GM12878 (cell line): ENCODE measurements around the gene FRS3. TPM values are rescaled to one million over a fixed set of nuclear protein-coding genes. Genes with fewer than 3 reads are reported as not detected.
A peak's percentile ranks its signal among the peaks of the same experiment; 100 is the strongest.

Experiments
- BCL11A ChIP-seq: IDR thresholded peaks from 2 replicates; pipeline ENCODE4 v1.6.1; 2011; ENCODE audit warnings: low read depth, low read length
- CBX5 ChIP-seq: sonication (generic); IDR thresholded peaks from 2 replicates; pipeline ENCODE4 v1.6.1; 2016; ENCODE audit warnings: low read depth, moderate library complexity, mild to moderate bottlenecking, inconsistent platforms
- EZH2 ChIP-seq: IDR thresholded peaks from 2 replicates; pipeline ENCODE4 v1.6.1; 2012; ENCODE audit warnings: low read depth, mild to moderate bottlenecking, control low read depth, inconsistent platforms, low read length, borderline replicate concordance; ENCODE audit not compliant: control insufficient read depth
- FOXM1 ChIP-seq: IDR thresholded peaks from 2 replicates; pipeline ENCODE4 v1.6.1; 2012; ENCODE audit warnings: low read depth, mild to moderate bottlenecking, inconsistent platforms, low read length, moderate library complexity
- IKZF2 ChIP-seq, 2 experiments: fragments of 450-650 bp; IDR thresholded peaks; 2 replicates each; pipeline ENCODE4 v1.6.1; 2017; ENCODE audit warnings: mild to moderate bottlenecking in 2 of 2, moderate library complexity in 2 of 2
- MYC ChIP-seq: IDR thresholded peaks from 2 replicates; pipeline ENCODE4 v1.6.1; 2011; ENCODE audit warnings: mild to moderate bottlenecking, low read length, moderate library complexity, inconsistent platforms; ENCODE audit not compliant: insufficient read depth, insufficient replicate concordance, insufficient read length, severe bottlenecking
- NFIC ChIP-seq: IDR thresholded peaks from 2 replicates; pipeline ENCODE4 v1.6.1; 2012; ENCODE audit warnings: low read depth, mild to moderate bottlenecking, inconsistent platforms, low read length, moderate library complexity
- NR2C2 ChIP-seq: IDR thresholded peaks from 2 replicates; pipeline ENCODE4 v1.6.1; 2011; ENCODE audit warnings: borderline replicate concordance, low read depth; ENCODE audit not compliant: control insufficient read depth, insufficient read length
- PAX8 ChIP-seq: fragments of 450-650 bp; IDR thresholded peaks from 2 replicates; pipeline ENCODE4 v1.6.1; 2017; ENCODE audit warnings: mild to moderate bottlenecking, moderate library complexity
- RAD21 ChIP-seq: IDR thresholded peaks from 2 replicates; pipeline ENCODE4 v1.6.1; 2011; ENCODE audit warnings: mild to moderate bottlenecking, low read depth, low read length, moderate library complexity; ENCODE audit not compliant: insufficient read depth
- RBBP5 ChIP-seq: fragments of 200-600 bp; sonication (generic); conservative IDR thresholded peaks from 2 replicates; pipeline ENCODE4 v1.6.1; 2016
- RFX5 ChIP-seq: IDR thresholded peaks from 2 replicates; pipeline ENCODE4 v1.6.1; 2011; ENCODE audit warnings: low read depth, low read length, improper control_type of control experiment
- RUNX3 ChIP-seq: IDR thresholded peaks from 2 replicates; pipeline ENCODE4 v1.6.1; 2012; ENCODE audit warnings: low read length, inconsistent platforms
- SMAD1 ChIP-seq: fragments of 450-650 bp; IDR thresholded peaks from 2 replicates; pipeline ENCODE4 v1.6.1; 2018; ENCODE audit warnings: mild to moderate bottlenecking, low read depth; ENCODE audit not compliant: partially characterized antibody
- STAT3 ChIP-seq: IDR thresholded peaks from 2 replicates; pipeline ENCODE4 v1.6.1; 2011; ENCODE audit warnings: low read depth, low read length, improper control_type of control experiment
- TARDBP ChIP-seq: IDR thresholded peaks from 2 replicates; pipeline ENCODE4 v1.6.1; 2016; ENCODE audit warnings: borderline replicate concordance
- TCF3 ChIP-seq: IDR thresholded peaks from 2 replicates; pipeline ENCODE4 v1.6.1; 2012; ENCODE audit warnings: low read depth, mild to moderate bottlenecking, low read length, borderline replicate concordance; ENCODE audit not compliant: insufficient read depth
- polyA plus RNA-seq, 11 experiments: library from polyadenylated mRNA; depleted of rRNA in 4 of 11; unstranded in 6 of 11; stranded (reverse) in 5 of 11; fragments of >200 nt; fragmentation: Nextera tagmentation in 4 of 11; fragmentation: Illumina TruSeq in 1 of 11; extraction: Ambion mirVana in 4 of 11; extraction: Trizol in 1 of 11; gene quantifications; 1 replicate in 1 of 11; 2 replicates in 10 of 11; pipeline versions ENCODE4 v1.2.1 to v1.2.3, GENCODE V29; 2011 to 2016; ENCODE audit warnings: inconsistent platforms in 2 of 11, missing spikeins in 2 of 11, low read depth in 1 of 11
- total RNA-seq, 4 experiments: library from RNA; depleted of rRNA in 3 of 4; stranded (reverse); fragments of >200 nt in 3 of 4; fragmentation: Illumina TruSeq in 1 of 4; extraction: Trizol in 1 of 4; gene quantifications; 2 replicates each; pipeline versions ENCODE4 v1.2.1 to v1.2.3, GENCODE V29; 2013 to 2021
- TF ChIP-seq, protein P1 (sequence below): fragments of 450-650 bp; IDR thresholded peaks from 2 replicates; pipeline ENCODE4 v1.6.1; 2017; ENCODE audit warnings: borderline replicate concordance
- TF ChIP-seq, protein P2 (sequence below): fragments of 450-650 bp; formaldehyde crosslinking; IDR thresholded peaks from 2 replicates; pipeline ENCODE4 v1.4.0; 2022; ENCODE audit warnings: mild to moderate bottlenecking, moderate library complexity
- TF ChIP-seq, protein P3 (sequence below): fragments of 450-650 bp; formaldehyde crosslinking; IDR thresholded peaks from 2 replicates; pipeline ENCODE4 v1.5.0; 2022; ENCODE audit warnings: mild to moderate bottlenecking, missing genetic modification characterization
- TF ChIP-seq, protein P4 (sequence below): IDR thresholded peaks from 2 replicates; pipeline ENCODE4 v1.6.1; 2011; ENCODE audit warnings: borderline replicate concordance, low read depth, mild to moderate bottlenecking, moderate library complexity, mixed read lengths, low read length; ENCODE audit not compliant: insufficient read depth; ENCODE audit errors: extremely low read length

Gene FRS3
- total and polyA plus RNA-seq, 10 of the 15 experiments (the other 5 are each of a cell fraction or from before 2014, with no cell fraction given): 0.05 to 3.4 (median 1.5) TPM

DNA sequence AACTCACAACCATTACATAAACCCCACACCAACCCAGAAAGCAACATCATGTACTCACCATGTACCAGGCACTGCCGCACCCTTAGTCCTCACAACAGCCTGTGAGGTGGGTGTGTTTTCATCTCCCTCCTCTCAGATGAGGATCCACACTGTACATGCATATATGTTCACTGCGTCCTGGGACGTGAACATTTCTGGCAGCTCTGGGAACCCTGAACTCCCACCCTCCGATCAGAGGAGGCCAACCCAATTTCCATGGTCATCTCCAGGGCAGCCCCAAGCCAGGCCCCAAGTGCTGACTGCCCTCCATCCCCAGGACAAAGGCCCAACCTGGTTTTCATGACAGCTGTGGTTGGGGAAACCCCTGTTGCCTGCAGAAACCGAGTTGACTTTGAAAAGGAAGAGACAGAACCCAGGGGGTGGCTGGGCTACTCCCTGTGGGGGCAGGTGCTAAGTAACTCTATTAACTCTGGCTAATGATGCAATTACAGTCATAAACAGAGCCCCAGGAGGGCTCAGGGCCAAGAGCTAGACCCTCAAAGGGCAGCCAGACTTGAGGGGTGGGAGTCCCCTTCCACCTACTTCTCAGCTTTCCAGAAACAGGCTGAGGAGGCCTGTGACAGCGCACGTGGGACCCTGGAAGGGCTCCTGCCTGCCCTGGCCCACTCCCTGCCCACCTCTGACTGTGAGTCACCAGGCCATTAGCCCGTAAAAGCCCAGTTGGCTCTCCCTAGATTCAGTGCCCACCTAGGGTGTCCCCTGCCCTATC, 46.9 kb downstream of the FRS3 start (continued):
- TF ChIP-seq STAT3 (no peak), SMAD1 (peak; percentile 57), TCF3 (peak; percentile 43; the same call in 1 of the 2 replicates), NR2C2 (no peak), CBX5 (no peak), RAD21 (no peak; the same call in 1 of the 2 replicates), RBBP5 (no peak), MYC (no peak), NFIC (no peak), EZH2 (no peak), RFX5 (0 out of 2 replicates have a peak, but pooled peaks have one; percentile 17), TARDBP (no peak), PAX8 (no peak), FOXM1 (no peak), BCL11A (peak; percentile 78), RUNX3 (no peak), IKZF2 (IDR thresholded peaks at IDR 0.05) (peak; percentile 65 to 75; a peak in 3 of 4 replicates)
- TF ChIP-seq, protein P1, sequence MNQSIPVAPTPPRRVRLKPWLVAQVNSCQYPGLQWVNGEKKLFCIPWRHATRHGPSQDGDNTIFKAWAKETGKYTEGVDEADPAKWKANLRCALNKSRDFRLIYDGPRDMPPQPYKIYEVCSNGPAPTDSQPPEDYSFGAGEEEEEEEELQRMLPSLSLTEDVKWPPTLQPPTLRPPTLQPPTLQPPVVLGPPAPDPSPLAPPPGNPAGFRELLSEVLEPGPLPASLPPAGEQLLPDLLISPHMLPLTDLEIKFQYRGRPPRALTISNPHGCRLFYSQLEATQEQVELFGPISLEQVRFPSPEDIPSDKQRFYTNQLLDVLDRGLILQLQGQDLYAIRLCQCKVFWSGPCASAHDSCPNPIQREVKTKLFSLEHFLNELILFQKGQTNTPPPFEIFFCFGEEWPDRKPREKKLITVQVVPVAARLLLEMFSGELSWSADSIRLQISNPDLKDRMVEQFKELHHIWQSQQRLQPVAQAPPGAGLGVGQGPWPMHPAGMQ: no peak
- TF ChIP-seq, protein P2, sequence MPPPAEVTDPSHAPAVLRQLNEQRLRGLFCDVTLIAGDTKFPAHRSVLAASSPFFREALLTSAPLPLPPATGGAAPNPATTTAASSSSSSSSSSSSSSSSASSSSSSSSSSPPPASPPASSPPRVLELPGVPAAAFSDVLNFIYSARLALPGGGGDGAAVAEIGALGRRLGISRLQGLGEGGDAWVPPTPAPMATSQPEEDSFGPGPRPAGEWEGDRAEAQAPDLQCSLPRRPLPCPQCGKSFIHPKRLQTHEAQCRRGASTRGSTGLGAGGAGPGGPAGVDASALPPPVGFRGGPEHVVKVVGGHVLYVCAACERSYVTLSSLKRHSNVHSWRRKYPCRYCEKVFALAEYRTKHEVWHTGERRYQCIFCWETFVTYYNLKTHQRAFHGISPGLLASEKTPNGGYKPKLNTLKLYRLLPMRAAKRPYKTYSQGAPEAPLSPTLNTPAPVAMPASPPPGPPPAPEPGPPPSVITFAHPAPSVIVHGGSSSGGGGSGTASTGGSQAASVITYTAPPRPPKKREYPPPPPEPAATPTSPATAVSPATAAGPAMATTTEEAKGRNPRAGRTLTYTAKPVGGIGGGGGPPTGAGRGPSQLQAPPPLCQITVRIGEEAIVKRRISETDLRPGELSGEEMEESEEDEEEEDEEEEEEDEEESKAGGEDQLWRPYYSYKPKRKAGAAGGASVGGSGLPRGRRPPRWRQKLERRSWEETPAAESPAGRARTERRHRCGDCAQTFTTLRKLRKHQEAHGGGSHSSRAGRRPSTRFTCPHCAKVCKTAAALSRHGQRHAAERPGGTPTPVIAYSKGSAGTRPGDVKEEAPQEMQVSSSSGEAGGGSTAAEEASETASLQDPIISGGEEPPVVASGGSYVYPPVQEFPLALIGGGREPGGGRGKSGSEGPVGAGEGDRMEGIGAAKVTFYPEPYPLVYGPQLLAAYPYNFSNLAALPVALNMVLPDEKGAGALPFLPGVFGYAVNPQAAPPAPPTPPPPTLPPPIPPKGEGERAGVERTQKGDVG (CRISPR knock-in tag): no peak
- TF ChIP-seq, protein P3, sequence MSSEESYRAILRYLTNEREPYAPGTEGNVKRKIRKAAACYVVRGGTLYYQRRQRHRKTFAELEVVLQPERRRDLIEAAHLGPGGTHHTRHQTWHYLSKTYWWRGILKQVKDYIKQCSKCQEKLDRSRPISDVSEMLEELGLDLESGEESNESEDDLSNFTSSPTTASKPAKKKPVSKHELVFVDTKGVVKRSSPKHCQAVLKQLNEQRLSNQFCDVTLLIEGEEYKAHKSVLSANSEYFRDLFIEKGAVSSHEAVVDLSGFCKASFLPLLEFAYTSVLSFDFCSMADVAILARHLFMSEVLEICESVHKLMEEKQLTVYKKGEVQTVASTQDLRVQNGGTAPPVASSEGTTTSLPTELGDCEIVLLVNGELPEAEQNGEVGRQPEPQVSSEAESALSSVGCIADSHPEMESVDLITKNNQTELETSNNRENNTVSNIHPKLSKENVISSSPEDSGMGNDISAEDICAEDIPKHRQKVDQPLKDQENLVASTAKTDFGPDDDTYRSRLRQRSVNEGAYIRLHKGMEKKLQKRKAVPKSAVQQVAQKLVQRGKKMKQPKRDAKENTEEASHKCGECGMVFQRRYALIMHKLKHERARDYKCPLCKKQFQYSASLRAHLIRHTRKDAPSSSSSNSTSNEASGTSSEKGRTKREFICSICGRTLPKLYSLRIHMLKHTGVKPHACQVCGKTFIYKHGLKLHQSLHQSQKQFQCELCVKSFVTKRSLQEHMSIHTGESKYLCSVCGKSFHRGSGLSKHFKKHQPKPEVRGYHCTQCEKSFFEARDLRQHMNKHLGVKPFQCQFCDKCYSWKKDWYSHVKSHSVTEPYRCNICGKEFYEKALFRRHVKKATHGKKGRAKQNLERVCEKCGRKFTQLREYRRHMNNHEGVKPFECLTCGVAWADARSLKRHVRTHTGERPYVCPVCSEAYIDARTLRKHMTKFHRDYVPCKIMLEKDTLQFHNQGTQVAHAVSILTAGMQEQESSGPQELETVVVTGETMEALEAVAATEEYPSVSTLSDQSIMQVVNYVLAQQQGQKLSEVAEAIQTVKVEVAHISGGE: peak; percentile 26; the same call in 1 of the 2 replicates
- TF ChIP-seq, protein P4, sequence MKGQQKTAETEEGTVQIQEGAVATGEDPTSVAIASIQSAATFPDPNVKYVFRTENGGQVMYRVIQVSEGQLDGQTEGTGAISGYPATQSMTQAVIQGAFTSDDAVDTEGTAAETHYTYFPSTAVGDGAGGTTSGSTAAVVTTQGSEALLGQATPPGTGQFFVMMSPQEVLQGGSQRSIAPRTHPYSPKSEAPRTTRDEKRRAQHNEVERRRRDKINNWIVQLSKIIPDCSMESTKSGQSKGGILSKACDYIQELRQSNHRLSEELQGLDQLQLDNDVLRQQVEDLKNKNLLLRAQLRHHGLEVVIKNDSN: no peak
